T47D (cell line): ENCODE data around the gene SWAP70.

ENCODE experiments used
- DNase-seq, 2 experiments: peaks; one replicate each; pipeline versions ENCODE4 v3.0.0 to v3.0.0-alpha.2; 2011 to 2012; ENCODE audit warnings: low read depth in 1 of 2, low spot score in 1 of 2
- JUND ChIP-seq: IDR thresholded peaks from 2 replicates; pipeline ENCODE4 v1.6.1; 2012; ENCODE audit warnings: low read depth
- in situ Hi-C: cut with HindIII; loops from 2 replicates; pipeline ENCODE4 v1.10.0; 2016; ENCODE audit warnings: low sequenced_read_pairs, low pct_unique_long_range_greater_than_20kb

SWAP70 gene

DNA sequence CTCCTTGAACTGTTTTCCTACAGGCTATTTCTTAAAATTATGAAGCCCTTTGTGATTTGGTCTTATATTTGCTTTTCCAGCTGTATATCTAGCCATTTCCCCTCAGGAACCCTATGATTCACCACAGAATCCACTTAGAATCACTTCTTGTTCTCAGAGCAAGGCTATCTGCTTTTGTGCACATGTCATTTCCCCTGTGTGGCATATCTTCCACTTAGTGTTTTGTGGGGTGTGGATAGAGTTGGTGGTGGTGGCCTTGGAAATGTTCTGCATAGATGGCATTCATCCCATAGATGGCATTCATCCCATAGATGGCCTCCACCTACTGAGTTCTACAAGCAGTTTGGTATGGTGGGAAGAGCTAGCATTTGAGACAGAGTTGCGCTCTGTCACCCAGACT lies 44.7 kb downstream of the SWAP70 start:
- TF ChIP-seq JUND, result no peak
- DNase-seq, result no peak
- in situ Hi-C loops, result no loop called here

DNA sequence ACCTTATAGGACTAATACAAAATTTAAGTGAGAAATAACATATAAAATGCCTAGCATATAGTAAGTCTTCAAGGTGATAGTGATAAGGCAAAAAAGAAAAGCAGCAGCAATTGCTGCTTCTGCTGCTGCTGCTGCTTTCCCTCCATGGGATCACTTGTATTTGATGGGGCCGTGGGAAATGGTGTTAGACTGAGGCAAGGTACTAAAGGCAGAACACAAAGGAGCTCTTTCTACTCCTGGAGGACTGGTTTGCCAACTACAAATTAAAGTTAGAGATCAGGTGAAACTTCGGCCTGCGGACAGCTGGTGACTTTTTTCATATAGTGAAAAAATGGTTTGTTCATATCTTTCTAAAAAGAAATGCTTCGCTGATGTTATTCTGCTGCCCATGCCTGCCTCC lies 46.3 kb downstream of the SWAP70 start:
- no peak for DNase-seq
- in situ Hi-C loops, result no loop called here
- TF ChIP-seq JUND, result no peak

DNA sequence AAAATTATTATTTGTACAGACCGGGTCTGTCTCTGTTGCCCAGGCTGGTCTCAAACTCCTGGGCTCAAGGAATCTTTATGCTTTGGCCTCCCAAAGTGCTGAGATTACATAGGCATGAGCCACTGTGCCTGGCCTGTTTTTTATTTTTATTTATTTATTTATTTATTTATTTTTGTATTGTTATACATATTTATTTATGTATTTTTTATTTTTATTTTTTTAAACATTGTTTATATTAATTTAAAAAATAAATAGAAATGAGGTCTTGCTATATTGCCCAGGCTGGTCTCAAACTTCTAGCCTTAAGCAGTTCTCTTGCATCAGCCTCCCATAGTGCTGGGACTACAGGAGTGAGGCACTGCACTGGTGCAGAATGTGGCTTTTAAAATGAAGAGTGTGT lies 47.0 kb downstream of the SWAP70 start:
- in situ Hi-C loops, result no loop called here
- no peak for TF ChIP-seq JUND

DNA sequence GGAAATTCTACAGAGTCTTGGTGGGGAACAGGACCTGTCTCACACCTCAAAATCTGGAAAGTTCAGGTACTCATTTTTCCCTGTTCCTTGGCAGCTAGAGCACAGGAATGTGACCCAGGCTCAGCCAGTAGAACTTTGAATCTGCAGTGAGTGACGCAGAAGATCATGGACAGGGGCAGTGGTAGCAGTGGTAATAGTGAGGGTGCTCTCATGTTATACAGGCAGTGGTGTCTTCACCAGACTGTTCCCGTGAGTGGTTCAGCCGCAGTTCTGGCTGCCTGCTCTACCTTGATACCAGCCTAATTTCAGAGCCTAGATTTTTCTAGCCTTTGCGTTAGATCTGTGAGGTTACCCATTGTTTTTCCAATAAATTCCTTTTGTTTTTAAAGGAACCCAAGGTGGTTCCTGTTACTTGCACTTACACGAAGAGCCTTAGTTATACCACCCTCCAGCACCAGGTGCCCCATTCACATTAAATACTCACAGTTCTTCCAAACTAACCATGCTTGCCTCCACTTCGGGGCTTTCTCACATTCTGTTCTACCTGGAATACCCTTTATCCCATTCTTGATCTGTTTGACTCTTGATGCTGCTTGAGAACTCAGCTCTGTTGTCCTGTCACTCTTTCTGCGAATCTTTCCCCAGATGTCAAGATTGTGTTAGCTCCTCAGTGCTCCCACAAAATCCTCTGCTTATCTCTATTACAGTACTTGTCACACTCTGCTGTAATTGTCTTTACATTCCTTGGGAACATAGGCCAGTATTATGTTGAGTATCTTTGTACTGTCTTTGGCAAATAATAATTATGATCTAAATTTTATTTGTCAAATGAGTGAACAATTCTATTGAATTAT lies 47.8 kb downstream of the SWAP70 start:
- no peak for TF ChIP-seq JUND
- no peak for DNase-seq
- in situ Hi-C loops, result no loop called here

More for the DNA sequence above, 47.0 kb downstream of the SWAP70 start:
- no peak for DNase-seq

DNA sequence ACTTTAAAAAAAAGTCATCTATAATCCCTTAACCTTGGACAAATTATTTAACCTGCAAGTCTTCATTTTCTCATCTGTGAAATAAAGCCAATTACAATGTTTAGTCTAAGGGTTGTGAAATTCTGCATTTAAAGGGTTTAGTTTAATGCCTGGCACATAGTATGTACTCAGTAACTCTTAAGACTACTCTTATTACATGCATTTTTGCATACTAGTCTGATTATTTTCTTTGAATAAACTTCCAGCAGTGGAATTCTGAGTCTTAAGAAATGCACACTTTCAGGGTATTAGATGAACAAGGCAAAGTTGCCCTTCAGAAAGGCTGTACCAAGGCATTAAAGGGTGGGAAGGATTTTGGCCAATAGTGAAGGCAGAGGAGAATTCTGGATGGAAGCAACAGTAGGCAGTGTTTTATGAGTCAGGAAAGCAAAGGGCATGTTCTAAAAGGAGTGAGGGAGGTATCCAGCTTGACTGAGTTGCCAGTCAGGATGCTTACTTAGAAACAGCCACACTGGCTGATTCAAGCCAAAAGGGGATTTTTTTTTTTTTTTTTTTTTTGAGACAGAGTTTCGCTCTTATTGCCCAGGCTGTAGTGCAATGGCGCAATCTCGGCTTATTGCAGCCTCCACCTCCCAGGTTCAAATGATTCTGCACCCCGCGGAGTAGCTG lies 50.5 kb downstream of the SWAP70 start:
- in situ Hi-C loops, result no loop called here
- no peak for DNase-seq
- TF ChIP-seq JUND, result no peak

DNA sequence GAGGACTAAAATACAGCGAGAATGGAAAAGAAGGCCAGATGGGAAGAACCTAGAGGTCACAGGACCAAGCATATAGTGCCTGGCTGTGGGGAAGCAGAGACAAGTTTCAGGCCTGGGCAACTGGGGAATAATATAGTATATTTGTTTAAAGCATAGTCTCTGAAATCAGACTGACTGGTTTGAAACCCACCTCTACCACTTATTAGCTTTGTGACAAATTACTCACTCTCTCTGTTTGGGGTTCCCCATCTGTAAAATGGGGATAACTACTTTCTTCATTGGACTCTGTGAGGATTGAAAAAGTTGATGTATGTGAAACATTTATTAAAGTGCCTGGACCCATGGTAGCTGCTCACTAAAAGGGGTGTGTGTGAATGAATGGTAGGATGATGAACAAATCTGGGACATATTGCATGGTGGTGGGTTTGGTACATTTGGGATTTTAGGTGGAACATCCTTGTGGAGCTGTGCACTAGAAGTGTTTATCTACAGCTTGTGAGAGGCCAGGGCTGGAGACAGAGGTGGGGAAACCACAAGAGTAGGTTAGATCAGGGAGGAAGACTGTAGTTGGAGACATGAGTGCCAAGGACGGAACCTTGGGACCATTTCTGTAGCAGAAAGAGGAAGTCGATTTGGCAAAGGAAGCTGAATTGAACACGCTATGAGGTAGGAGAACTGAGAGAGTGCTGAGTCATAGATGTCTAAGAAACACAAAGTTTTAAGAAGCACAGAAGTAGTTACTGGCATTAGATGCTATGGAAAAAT lies 52.6 kb downstream of the SWAP70 start:
- TF ChIP-seq JUND, result no peak
- in situ Hi-C loops, result no loop called here

DNA sequence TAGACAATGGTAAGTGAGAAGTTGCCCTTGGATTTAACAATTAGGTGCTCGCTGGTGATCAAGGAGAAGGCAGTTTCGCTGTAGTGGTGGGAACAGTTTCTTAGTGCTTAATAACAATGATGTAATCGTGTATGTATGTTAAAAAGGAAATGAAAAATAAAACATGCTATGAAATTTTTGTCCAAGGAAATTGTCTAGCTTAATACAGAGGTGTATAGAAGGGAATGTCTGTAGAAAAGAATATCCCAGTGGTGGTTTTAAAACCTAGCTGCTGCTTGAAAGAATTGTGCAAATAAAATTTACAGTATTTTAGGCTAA lies 53.1 kb downstream of the SWAP70 start:
- no peak for TF ChIP-seq JUND
- in situ Hi-C loops, result no loop called here
- DNase-seq, result no peak

More for the DNA sequence above, 52.6 kb downstream of the SWAP70 start:
- DNase-seq, result no peak

DNA sequence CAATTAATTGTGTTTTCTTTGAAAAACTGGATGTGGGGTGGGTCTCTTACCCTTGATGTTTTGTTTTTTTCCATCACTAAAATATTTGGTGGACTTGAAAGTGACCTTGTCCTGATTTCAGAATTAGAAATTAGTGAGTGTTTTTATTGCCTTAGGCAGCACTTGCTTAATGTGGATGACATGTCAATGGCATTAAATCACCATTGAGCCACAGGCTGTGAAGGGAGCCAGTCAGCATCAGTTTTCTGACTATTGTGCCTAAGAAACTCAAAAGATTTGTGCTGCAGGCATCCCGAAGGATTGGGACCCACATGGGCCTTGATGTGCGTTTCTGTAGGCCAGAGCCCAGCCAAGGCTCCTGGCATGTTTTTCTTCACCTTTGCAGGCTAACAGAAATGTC lies 53.8 kb downstream of the SWAP70 start:
- in situ Hi-C loops, result no loop called here
- TF ChIP-seq JUND, result no peak
- DNase-seq, result no peak

DNA sequence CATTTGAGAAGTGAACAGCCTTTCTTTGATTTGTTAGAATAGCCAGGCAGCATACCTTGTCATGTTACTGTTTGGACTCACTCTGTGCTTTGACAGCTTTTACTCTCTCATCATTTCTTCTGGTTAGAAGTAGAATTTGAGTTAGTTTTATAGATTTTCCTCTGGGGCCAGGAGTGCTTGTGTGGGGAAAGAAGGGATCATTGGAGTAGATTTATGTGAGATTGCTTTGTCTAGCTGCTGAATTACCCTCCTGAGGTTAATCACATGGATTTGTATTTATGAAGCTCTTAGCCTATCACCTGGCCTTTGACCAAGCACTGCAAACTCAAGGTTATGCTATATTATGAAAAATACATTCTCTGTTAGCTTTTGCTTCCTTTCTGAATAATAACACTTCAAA lies 54.3 kb downstream of the SWAP70 start:
- in situ Hi-C loops, result no loop called here
- TF ChIP-seq JUND, result no peak
- no peak for DNase-seq

DNA sequence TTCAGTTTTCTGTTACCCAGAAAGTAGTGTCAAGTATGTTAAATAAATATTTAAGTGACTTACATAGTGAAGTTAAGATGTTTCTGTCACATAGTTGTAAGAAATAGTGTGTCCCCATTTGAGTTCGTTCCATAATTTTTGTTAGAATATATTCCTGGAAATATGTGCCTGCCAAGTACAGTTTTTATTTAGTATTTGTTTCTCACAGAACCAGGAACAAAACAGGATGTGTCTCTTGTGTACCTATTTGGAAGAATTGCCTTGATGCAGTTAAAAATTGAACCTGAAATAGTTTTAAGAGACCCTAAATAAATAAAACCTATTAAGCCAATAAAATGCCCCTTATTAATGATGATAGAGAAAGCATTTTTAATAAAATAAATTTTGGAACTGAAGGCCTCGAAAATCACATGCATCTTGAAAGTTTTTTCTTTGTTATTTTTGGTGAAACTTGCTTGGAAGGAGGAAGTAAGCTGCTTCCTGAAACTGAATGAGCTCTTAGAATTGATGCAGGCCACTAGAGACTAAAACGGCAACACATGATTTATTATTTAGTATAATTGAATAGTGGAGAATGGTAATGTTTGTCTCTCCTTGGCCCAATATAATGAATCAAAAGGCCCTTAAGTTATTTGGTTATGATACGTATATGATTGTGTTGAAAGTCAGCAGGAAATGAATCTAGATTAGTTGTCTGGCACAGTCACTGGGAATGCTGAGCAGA lies 55.9 kb downstream of the SWAP70 start:
- in situ Hi-C loops, result no loop called here
- no peak for TF ChIP-seq JUND
- DNase-seq, result no peak

DNA sequence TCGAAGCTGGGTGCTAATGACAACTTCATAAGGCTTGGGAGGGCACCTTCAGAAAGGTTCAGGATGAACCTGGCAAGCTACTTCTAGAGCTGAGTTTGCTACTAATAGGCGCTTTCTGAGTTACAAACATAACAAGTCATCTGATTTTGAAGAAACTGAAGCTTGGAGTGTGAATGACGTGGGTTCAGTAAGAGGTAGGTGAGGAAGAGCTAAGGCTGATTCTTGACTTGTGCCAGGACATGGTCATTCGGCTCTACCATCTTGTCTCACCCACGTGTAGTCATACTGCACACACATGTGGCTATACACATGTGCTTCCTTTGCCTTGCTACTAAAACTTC lies 56.4 kb downstream of the SWAP70 start:
- no peak for TF ChIP-seq JUND
- in situ Hi-C loops, result no loop called here
- no peak for DNase-seq

DNA sequence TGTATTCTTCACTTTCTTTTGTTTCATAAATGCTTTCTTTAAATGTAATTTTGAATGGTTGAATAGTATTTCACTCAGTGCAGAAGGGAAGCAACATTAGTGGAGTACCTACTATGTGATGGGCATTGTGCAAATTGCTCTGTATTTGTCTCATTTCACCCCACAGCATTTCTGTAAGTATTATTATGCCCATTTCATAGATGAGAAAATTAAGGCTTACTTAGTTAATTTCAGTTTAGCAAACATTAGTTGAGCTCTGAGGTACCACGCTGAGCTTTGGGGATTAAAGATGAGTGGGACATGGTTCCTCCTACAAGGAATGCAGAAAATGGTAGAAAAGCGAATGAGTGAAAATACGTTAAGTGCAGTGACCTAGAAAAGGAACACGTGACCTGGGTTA lies 58.1 kb downstream of the SWAP70 start:
- in situ Hi-C loops, result no loop called here
- no peak for DNase-seq
- TF ChIP-seq JUND, result no peak
